IPS-15b (cell line): ENCODE data around the gene WAS.
A peak's percentile ranks its signal among the peaks of the same experiment; 100 is the strongest.

ENCODE experiments used
- H3K27me3 ChIP-seq: one replicate; pipeline ENCODE4 v1.6.1; 2013; ENCODE audit warnings: low read length; ENCODE audit not compliant: control insufficient read depth, insufficient read depth
- H3K36me3 ChIP-seq: one replicate; pipeline ENCODE4 v1.6.1; 2013; ENCODE audit warnings: low read length; ENCODE audit not compliant: control insufficient read depth, insufficient read depth
- H3K4me1 ChIP-seq: one replicate; pipeline ENCODE4 v1.6.1; 2013; ENCODE audit warnings: mild to moderate bottlenecking, low read length; ENCODE audit not compliant: control insufficient read depth, insufficient read depth
- H3K4me3 ChIP-seq: one replicate; pipeline ENCODE4 v1.5.1; 2013; ENCODE audit warnings: low read depth, low read length
- H3K9ac ChIP-seq: one replicate; pipeline ENCODE4 v1.6.1; 2013; ENCODE audit warnings: low read depth, mild to moderate bottlenecking, low read length
- H3K9me3 ChIP-seq: one replicate; pipeline ENCODE4 v1.6.1; 2013; ENCODE audit warnings: mild to moderate bottlenecking, low read length; ENCODE audit not compliant: control insufficient read depth, insufficient read depth

WAS gene

GRCh38 chrX:48715876-48716502 is 32.4 kb downstream of the WAS start:
- no peaks in the 10 kb centered on the region for H3K4me1 ChIP-seq
- no peak overlapping the region for H3K9ac ChIP-seq
- no peaks in the 10 kb centered on the region for H3K36me3 ChIP-seq
- H3K9me3 ChIP-seq = peaks cover 6% of the 10 kb centered on the region
- H3K4me3 ChIP-seq = no peak overlapping the region
- no peaks in the 10 kb centered on the region for H3K27me3 ChIP-seq

GRCh38 chrX:48719958-48720357 is 36.4 kb downstream of the WAS start:
- no peaks in the 10 kb centered on the region for H3K36me3 ChIP-seq
- H3K4me1 ChIP-seq = no peaks in the 10 kb centered on the region
- H3K9ac ChIP-seq = no peak overlapping the region
- no peak overlapping the region for H3K4me3 ChIP-seq
- H3K9me3 ChIP-seq = peaks cover 6% of the 10 kb centered on the region
- H3K27me3 ChIP-seq = no peaks in the 10 kb centered on the region

GRCh38 chrX:48720577-48721250 is 37.1 kb downstream of the WAS start:
- Histone ChIP-seq H3K4me3 (no peak overlapping the region), H3K4me1 (no peaks in the 10 kb centered on the region), H3K27me3 (no peaks in the 10 kb centered on the region), H3K36me3 (no peaks in the 10 kb centered on the region), H3K9me3 (peaks cover 6% of the 10 kb centered on the region), H3K9ac (no peak overlapping the region)

- no peak overlapping the region for H3K9ac ChIP-seq
- no peaks in the 10 kb centered on the region for H3K27me3 ChIP-seq
- no peak overlapping the region for H3K4me3 ChIP-seq
- H3K36me3 ChIP-seq = no peaks in the 10 kb centered on the region
- H3K9me3 ChIP-seq = peaks cover 6% of the 10 kb centered on the region
- no peaks in the 10 kb centered on the region for H3K4me1 ChIP-seq
These were observed 38.3 kb downstream of the WAS start for GRCh38 chrX:48721916-48722315.

GRCh38 chrX:48726596-48726995 is 43.0 kb downstream of the WAS start:
- Histone ChIP-seq H3K9me3 (no peaks in the 10 kb centered on the region), H3K9ac (no peak overlapping the region), H3K27me3 (no peaks in the 10 kb centered on the region), H3K36me3 (no peaks in the 10 kb centered on the region), H3K4me1 (no peaks in the 10 kb centered on the region), H3K4me3 (no peak overlapping the region)

GRCh38 chrX:48728653-48729052 is 45.1 kb downstream of the WAS start:
- Histone ChIP-seq H3K36me3 (no peaks in the 10 kb centered on the region), H3K9me3 (no peaks in the 10 kb centered on the region), H3K9ac (no peak overlapping the region), H3K4me1 (no peaks in the 10 kb centered on the region), H3K27me3 (no peaks in the 10 kb centered on the region), H3K4me3 (no peak overlapping the region)

- Histone ChIP-seq H3K4me1 (peaks cover 4% of the 10 kb centered on the region), H3K27me3 (no peaks in the 10 kb centered on the region), H3K36me3 (no peaks in the 10 kb centered on the region), H3K9me3 (no peaks in the 10 kb centered on the region), H3K9ac (no peak overlapping the region), H3K4me3 (no peak overlapping the region)
These were observed 52.7 kb downstream of the WAS start for GRCh38 chrX:48736303-48736702.

GRCh38 chrX:48736878-48737212 is 53.2 kb downstream of the WAS start:
- H3K36me3 ChIP-seq = no peaks in the 10 kb centered on the region
- H3K4me1 ChIP-seq = peaks cover 4% of the 10 kb centered on the region
- no peak overlapping the region for H3K9ac ChIP-seq
- H3K27me3 ChIP-seq = no peaks in the 10 kb centered on the region
- H3K4me3 ChIP-seq = peak overlapping the region; percentile 41
- H3K9me3 ChIP-seq = no peaks in the 10 kb centered on the region

- Histone ChIP-seq H3K9ac (peak overlapping the region; percentile 77), H3K4me3 (peak overlapping the region; percentile 61), H3K4me1 (peaks cover 4% of the 10 kb centered on the region), H3K9me3 (no peaks in the 10 kb centered on the region), H3K36me3 (no peaks in the 10 kb centered on the region), H3K27me3 (no peaks in the 10 kb centered on the region)
These were observed 53.8 kb downstream of the WAS start for GRCh38 chrX:48737213-48737938.

- Histone ChIP-seq H3K27me3 (no peaks in the 10 kb centered on the region), H3K9me3 (no peaks in the 10 kb centered on the region), H3K36me3 (no peaks in the 10 kb centered on the region), H3K4me3 (peak overlapping the region; percentile 61), H3K4me1 (peaks cover 4% of the 10 kb centered on the region), H3K9ac (peak overlapping the region; percentile 77)
These were observed 54.3 kb downstream of the WAS start for GRCh38 chrX:48737940-48738339.
